ENCODE data around the gene SVIL. TPM values are rescaled to one million over a fixed set of nuclear protein-coding genes. Genes with fewer than 3 reads are reported as not detected.
"Not testable (repeated sequence)": the region's sequence is repeated elsewhere in the genome, so short reads cannot be mapped to it uniquely, and the experiment has no call there.

Gene SVIL
- total RNA-seq, 1 donor from 2014 or later = 72.1 TPM

DNA sequence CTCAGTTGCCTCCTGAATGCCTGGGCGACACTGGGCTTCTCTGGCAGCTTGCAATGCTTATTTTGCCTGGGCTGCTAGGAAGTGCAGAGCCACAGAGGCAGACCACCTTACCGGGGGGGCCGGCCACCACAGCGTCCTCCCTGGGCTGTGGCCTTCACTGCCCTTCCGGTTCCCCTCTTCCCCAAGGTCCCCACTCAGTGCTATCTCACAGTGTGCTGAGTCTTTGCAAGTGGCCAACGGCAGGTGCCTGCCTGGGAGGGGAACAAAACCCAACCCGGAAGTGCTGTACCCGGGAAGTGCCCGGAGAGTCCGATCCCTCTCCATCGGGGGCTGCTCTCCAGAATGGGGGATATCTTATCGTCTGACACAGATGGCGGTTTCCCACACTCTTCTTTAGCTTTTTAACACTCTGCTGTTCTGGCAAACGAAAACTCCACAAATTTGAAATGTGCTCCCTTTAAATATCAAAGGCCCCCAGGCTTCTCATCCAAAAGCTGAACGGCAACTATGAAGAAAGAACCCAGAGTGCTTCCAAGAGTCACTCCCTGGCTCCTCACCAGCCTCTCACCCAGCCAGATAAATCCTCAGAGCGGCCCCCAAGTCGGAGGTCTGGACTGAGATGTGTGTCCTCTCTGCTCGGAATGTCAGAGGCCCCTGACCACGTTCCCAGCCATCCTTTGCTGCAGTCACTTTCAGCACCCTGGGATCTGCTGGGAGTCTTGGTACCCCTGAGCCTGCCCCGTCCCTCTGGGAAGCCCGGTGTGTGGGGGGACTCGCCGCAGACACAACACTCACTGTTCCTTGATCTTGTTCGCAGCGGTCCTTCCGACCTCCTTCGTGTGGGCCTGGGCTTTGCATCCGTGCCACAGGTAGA, 165.1 kb downstream of the SVIL start:
- Histone ChIP-seq H3K27me3 (ENCODE audit: control insufficient read depth, insufficient read depth, low read length) (no peaks in the 10 kb centered on the region), H3K36me3 (ENCODE audit: control insufficient read depth, insufficient read depth, low read length) (peaks cover 3% of the 10 kb centered on the region), H3K4me3 (ENCODE audit: low read depth, low read length) (no peak overlapping the region)
- no peak for DNase-seq (ENCODE audit: low read depth)
- TF ChIP-seq, protein P1, sequence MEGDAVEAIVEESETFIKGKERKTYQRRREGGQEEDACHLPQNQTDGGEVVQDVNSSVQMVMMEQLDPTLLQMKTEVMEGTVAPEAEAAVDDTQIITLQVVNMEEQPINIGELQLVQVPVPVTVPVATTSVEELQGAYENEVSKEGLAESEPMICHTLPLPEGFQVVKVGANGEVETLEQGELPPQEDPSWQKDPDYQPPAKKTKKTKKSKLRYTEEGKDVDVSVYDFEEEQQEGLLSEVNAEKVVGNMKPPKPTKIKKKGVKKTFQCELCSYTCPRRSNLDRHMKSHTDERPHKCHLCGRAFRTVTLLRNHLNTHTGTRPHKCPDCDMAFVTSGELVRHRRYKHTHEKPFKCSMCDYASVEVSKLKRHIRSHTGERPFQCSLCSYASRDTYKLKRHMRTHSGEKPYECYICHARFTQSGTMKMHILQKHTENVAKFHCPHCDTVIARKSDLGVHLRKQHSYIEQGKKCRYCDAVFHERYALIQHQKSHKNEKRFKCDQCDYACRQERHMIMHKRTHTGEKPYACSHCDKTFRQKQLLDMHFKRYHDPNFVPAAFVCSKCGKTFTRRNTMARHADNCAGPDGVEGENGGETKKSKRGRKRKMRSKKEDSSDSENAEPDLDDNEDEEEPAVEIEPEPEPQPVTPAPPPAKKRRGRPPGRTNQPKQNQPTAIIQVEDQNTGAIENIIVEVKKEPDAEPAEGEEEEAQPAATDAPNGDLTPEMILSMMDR (IDR thresholded peaks at IDR 0.05; ENCODE audit: insufficient read depth, low read length, poor library complexity, severe bottlenecking) = no peak

DNA sequence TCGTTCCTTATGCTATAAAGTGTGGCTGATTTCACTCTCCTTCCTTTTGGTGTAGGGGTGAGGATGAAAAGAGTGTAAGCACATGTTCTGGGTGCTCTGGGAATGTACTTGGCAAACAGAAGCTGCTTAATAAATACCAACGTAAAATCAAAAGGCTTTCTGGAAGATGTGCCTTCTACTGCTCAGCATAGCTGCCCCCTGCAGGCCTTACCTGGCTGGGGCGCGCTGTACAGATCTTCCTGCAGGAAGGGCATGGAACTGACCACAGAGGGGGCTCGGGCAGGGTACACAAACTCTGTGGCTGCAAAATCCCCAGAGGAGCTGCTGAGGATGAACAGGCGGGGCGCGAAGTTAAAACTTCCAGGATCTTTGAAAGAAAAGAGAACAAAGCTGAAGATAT, 169.4 kb downstream of the SVIL start:
- no peak for DNase-seq (ENCODE audit: low read depth)
- TF ChIP-seq, protein P1 (IDR thresholded peaks at IDR 0.05; ENCODE audit: insufficient read depth, low read length, poor library complexity, severe bottlenecking) = peak; percentile 42
- H3K4me3 ChIP-seq (ENCODE audit: low read depth, low read length) = no peak overlapping the region
- peaks cover 6% of the 10 kb centered on the region for H3K36me3 ChIP-seq (ENCODE audit: control insufficient read depth, insufficient read depth, low read length)
- H3K27me3 ChIP-seq (ENCODE audit: control insufficient read depth, insufficient read depth, low read length) = no peaks in the 10 kb centered on the region

DNA sequence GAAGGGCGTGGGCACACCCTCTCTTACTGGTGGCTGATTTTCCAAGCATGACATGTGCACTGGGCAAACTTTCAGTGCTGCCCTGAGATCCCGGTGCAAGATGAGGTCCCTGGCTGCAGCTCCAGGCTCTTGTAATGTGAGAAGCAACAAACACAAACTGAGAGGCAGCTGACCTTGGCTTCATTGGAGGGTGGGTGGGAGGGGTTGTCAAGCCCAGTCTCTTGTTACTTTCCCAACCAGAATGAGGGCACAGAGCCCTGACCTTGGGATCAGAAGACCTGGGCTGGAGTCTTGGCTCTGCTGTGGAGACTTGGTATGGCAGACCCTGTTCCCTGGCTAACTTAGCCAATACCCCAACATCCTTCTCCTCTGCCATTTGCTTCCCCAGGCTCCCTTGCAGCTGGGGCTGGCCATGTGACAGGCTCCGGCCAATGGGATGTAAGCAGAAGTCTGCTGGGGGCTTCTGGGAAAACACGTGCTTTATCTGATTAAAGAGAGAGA, 170.1 kb downstream of the SVIL start:
- not testable (repeated sequence) for H3K27me3 ChIP-seq (ENCODE audit: control insufficient read depth, insufficient read depth, low read length); H3K36me3 ChIP-seq (ENCODE audit: control insufficient read depth, insufficient read depth, low read length); DNase-seq (ENCODE audit: low read depth); H3K4me3 ChIP-seq (ENCODE audit: low read depth, low read length)

DNA sequence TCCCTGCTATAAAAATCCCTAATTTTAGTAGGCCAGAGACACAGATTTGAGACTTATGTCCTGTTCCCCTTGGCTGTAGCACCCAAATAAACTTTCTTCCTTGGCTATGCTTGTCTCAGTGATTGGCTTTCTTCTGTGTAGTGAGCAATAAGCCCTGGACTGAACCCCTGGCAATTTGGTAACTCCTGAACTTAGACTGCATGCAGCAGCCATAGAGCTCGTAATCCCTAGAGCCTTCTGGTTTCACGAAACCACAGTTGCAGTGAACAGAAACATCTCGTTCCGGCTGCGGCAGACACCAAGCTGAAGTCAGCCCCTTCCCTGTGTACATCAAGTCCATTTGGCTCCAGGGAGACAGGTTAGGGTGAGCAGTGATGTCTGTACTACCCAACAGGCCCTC, 173.7 kb downstream of the SVIL start:
- Histone ChIP-seq H3K36me3 (ENCODE audit: control insufficient read depth, insufficient read depth, low read length) (peaks cover 5% of the 10 kb centered on the region), H3K27me3 (ENCODE audit: control insufficient read depth, insufficient read depth, low read length) (no peaks in the 10 kb centered on the region), H3K4me3 (ENCODE audit: low read depth, low read length) (no peak overlapping the region)
- TF ChIP-seq, protein P1 (IDR thresholded peaks at IDR 0.05; ENCODE audit: insufficient read depth, low read length, poor library complexity, severe bottlenecking) = no peak
- DNase-seq (ENCODE audit: low read depth) = no peak

DNA sequence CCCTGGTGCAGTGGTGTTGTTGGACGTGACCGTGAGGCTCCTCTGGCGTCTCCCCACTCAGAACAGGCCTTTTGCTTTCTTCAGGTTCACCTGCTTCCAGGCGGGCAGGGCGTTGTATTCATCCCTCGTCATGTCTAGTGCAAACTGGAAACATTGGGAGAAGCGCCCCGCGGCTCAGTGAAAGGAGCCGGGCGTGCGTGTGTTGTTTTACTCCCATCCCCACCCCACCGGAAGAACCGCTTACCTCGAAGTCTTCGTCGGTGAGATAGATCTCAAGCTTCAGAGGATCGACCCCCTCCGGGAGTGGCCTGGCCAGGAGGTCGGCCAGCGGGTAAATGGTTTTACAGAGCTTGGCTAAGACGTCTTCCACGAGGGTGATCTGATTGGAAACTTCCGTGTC, 176.6 kb downstream of the SVIL start:
- not testable (repeated sequence) for DNase-seq (ENCODE audit: low read depth); H3K4me3 ChIP-seq (ENCODE audit: low read depth, low read length); H3K27me3 ChIP-seq (ENCODE audit: control insufficient read depth, insufficient read depth, low read length); H3K36me3 ChIP-seq (ENCODE audit: control insufficient read depth, insufficient read depth, low read length)

DNA sequence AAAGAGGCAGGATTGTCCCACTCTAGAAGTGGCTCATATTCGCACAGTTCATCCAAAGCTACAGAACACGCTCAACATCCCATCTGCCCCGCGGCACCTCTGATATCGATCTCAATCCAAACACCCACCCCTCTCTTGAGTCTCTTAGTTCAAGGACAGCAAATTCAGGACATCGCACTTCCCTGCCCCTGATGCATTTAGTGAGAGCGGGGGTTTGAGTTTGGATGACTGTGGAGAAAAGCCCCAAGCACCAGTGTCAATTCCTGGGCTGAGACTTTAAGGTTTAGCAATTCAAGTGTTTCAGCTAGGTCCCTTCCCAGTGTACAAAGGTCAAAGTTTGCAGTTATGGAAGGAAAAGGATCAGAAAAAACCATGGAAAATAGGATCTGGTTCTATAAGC, 179.7 kb downstream of the SVIL start:
- TF ChIP-seq, protein P1 (IDR thresholded peaks at IDR 0.05; ENCODE audit: insufficient read depth, low read length, poor library complexity, severe bottlenecking) = no peak
- no peaks in the 10 kb centered on the region for H3K27me3 ChIP-seq (ENCODE audit: control insufficient read depth, insufficient read depth, low read length)
- no peaks in the 10 kb centered on the region for H3K36me3 ChIP-seq (ENCODE audit: control insufficient read depth, insufficient read depth, low read length)
- no peak overlapping the region for H3K4me3 ChIP-seq (ENCODE audit: low read depth, low read length)
- DNase-seq (ENCODE audit: low read depth) = no peak

DNA sequence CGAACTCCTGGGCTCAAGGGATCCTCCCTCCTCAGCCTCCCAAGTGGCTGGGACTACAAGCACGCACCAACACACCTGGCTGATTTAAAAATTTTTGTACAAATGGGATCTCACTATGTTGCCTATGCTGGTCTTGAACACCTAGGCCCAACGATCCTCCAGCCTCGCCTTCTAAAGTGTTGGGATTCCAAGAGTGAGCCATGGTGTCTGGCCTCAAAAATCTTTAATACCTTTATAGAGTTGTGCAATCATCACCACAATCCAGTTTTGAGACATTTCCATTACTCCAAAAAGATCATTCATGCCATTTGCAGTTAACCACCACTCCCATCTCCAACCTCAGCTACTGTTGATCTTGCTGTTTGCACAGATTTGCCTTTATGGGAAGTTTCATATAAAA, 180.5 kb downstream of the SVIL start:
- DNase-seq (ENCODE audit: low read depth) = no peak
- Histone ChIP-seq H3K27me3 (ENCODE audit: control insufficient read depth, insufficient read depth, low read length) (no peaks in the 10 kb centered on the region), H3K4me3 (ENCODE audit: low read depth, low read length) (no peak overlapping the region), H3K36me3 (ENCODE audit: control insufficient read depth, insufficient read depth, low read length) (no peaks in the 10 kb centered on the region)
- TF ChIP-seq, protein P1 (IDR thresholded peaks at IDR 0.05; ENCODE audit: insufficient read depth, low read length, poor library complexity, severe bottlenecking) = no peak
